SK-N-SH treated with all-trans-retinoic acid at 6 μM for 48 hours (cell line): ENCODE results near the gene KLHDC3.

Source experiments
- BACH2 ChIP-seq: fragments of 250-450 bp; sonication (Bioruptor Pico); IDR thresholded peaks from 2 replicates; pipeline ENCODE4 v1.9.0; 2021; ENCODE audit warnings: mild to moderate bottlenecking, borderline replicate concordance
- CREB5 ChIP-seq: fragments of 250-450 bp; sonication (Bioruptor Pico); IDR thresholded peaks from 2 replicates; pipeline ENCODE4 v1.5.1; 2020; ENCODE audit warnings: low read depth, mild to moderate bottlenecking, moderate library complexity
- CSRNP3 ChIP-seq: fragments of 250-450 bp; sonication (Bioruptor Pico); IDR thresholded peaks from 2 replicates; pipeline ENCODE4 v1.5.1; 2021; ENCODE audit warnings: mild to moderate bottlenecking, moderate library complexity
- OSR1 ChIP-seq: fragments of 250-450 bp; sonication (Bioruptor Pico); IDR thresholded peaks from 2 replicates; pipeline ENCODE4 v1.8.0; 2022; ENCODE audit warnings: moderate library complexity, mild to moderate bottlenecking, inconsistent platforms
- PATZ1 ChIP-seq: fragments of 250-450 bp; sonication (Bioruptor Pico); IDR thresholded peaks from 2 replicates; pipeline ENCODE4 v1.8.0; 2020; ENCODE audit warnings: mild to moderate bottlenecking, moderate library complexity, borderline replicate concordance
- RARB ChIP-seq: fragments of 250-450 bp; sonication (Bioruptor Pico); IDR thresholded peaks from 2 replicates; pipeline ENCODE4 v1.8.0; 2021; ENCODE audit warnings: mild to moderate bottlenecking, moderate library complexity
- TCF4 ChIP-seq: fragments of 250-450 bp; sonication (Bioruptor Pico); IDR thresholded peaks from 2 replicates; pipeline ENCODE4 v1.8.0; 2021; ENCODE audit warnings: mild to moderate bottlenecking, moderate library complexity, borderline replicate concordance
- TSHZ2 ChIP-seq: fragments of 250-450 bp; sonication (Bioruptor Pico); IDR thresholded peaks from 2 replicates; pipeline ENCODE4 v1.5.0; 2020; ENCODE audit warnings: mild to moderate bottlenecking, moderate library complexity
- ZFP3 ChIP-seq: fragments of 250-450 bp; sonication (Bioruptor Pico); IDR thresholded peaks from 2 replicates; pipeline ENCODE4 v1.5.0; 2020; ENCODE audit warnings: mild to moderate bottlenecking, moderate library complexity
- ZFP30 ChIP-seq: fragments of 450-650 bp; formaldehyde crosslinking; IDR thresholded peaks from 2 replicates; pipeline ENCODE4 v1.5.0; 2022; ENCODE audit warnings: mild to moderate bottlenecking, moderate library complexity
- ZNF565 ChIP-seq: fragments of 450-650 bp; formaldehyde crosslinking; conservative IDR thresholded peaks from 2 replicates; pipeline ENCODE4 v1.5.0; 2020; ENCODE audit warnings: low read depth, mild to moderate bottlenecking, moderate library complexity

- no peak for TF ChIP-seq RARB (CRISPR knock-in tag)
- TF ChIP-seq PATZ1 (CRISPR knock-in tag), result no peak
- no peak for TF ChIP-seq TSHZ2 (CRISPR knock-in tag)
- no peak for TF ChIP-seq ZFP30 (CRISPR knock-in tag)
- TF ChIP-seq TCF4 (CRISPR knock-in tag), result no peak
- no peak for TF ChIP-seq BACH2
- no peak for TF ChIP-seq ZFP3 (CRISPR knock-in tag)
- no peak for TF ChIP-seq CSRNP3 (CRISPR knock-in tag)
- TF ChIP-seq OSR1 (CRISPR knock-in tag), result no peak
- TF ChIP-seq CREB5 (CRISPR knock-in tag), result no peak
- TF ChIP-seq ZNF565 (CRISPR knock-in tag), result no peak
Observed at GRCh38 chr6:43055966-43056365, 41.9 kb downstream of the KLHDC3 start.
